HG02981 (cell line): ENCODE results near the gene AGRP.
"Not testable (repeated sequence)": the region's sequence is repeated elsewhere in the genome, so short reads cannot be mapped to it uniquely, and the experiment has no call there.

Experiments
- ATAC-seq: cut with Tn5 transposase; IDR thresholded peaks from one replicate; pipeline ENCODE4 v1.9.1; 2021; ENCODE audit warnings: mild to moderate bottlenecking, moderate library complexity; ENCODE audit not compliant: unreplicated experiment

Gene AGRP

DNA sequence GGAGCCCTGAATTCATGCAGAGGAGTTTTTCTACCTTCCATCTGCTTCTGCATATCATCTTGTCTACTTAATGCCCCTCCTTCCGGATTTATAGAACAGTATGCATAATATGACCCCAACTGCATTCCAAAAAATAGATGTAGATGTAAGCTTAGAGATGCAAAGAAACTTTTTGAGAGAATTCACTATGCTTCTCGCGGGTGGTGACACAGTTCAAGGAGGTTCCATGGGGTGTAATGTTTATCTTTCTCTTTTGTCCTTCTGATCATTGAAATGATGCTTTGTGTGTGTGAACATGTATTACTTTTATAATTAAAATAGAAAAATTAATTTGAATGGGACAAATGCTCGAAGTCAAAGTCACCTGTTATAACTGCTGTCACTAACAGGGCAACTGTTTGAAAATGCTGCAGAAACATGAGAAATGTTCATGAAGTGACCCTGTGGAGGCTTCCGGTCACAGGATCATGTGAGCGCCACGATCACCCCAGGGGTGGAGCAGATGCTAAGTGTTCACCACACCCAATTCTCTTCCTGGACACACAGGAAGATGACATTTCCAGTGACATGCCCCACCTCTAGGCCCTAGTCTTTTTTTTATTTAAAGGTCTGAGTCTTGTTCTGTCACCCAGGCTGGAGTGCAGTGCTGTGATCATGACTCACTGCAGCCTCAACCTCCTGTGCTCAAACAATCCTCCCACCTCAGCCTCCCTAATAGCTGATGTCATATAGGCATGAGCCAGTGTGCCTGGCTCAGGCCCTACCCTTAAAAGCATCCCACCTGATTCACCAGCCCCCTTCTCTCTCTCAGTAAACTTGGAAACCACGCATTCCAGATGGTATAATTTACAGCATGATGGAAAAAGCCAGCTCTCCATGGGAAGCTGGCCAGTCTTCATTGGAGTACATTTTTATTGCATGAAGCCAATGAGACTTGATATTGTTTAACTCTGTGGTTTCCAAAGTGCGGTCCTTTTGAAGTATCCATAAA is 21.0 kb upstream of the AGRP start:
- ATAC-seq, result no peak

DNA sequence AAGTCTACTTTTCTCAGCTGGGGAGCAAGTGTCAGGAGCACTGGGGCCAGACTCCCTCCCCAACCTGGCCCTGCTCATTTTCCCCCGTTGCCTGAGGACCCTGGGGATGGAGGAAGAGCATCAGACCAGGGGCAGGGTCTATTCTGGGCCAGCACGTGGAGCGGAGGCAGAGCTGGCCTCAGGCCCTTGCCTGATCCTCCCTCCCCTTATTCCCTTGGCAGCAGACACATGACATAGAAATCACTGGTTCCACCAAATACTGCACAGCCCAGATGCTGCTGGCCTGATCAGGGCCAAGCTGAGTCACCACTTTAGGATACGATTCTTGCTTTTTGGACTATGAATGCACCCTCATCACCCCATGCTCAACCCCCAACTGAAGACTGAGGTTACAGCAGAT is 15.8 kb upstream of the AGRP start:
- ATAC-seq, result no peak

DNA sequence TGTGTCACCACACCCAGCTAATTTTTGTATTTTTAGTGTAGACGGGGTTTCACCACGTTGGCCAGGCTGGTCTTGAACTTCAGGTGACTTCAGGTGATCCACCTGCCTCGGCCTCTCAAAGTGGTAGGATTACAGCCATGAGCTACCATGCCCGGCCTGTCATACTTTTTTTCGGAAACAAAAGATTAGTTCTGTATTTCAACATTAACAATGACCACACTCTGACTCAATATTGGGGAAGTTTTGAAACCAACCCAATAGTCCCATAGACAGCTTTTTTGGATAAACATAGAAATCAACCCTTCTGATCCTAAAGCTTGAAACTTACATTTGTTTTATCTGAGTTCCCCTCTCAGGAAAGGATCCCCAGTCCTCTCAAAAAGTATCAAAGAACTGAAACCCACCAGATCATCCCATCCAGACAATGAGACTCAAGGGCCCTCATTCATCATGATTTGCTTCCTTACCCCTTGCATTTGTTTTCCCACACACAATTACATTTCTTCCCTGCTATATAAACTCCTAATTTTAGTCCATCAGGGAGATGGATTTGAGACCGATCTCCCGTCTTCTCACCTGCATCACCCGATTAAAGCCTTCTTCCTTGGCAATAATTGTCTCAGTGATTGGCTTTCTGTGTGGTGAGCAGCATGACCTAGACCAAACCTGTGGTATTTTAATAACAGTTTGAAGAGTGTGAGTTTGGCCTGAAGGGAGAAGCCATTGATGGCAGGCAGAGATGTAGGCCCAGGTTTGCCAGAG is 7.2 kb upstream of the AGRP start:
- no peak for ATAC-seq

DNA sequence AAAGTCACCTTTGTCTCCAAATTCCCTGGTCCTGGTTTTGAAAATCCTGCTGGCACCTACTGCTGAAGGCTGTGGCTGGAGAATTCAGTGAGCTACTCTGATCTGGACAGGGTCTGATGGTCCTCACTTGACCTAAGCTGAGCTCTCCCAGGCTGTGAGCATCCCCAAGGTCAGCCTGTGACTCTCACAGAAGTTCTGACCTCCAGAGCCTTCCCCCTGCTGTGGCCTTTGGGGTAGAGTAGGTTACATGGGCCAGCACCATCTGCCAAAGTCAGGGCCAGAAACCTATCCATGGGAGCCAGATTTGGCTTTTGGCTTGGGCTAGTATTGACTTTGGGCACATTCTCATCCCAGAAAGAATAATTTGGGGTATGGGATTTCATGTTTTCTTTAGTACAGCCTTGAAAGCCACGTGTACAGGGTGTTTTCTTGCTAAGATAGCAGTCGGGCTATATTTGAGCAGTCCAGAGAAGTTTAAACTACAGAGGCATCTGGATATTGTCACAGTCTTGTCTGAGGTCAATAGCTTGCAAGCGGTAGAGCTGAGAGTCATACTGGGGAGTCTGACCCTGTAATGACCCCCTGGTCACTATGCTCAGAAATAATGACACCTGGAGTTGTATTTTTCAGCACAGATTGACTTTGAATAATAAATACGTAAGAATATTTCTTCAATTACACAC is 6.2 kb upstream of the AGRP start:
- ATAC-seq, result no peak

DNA sequence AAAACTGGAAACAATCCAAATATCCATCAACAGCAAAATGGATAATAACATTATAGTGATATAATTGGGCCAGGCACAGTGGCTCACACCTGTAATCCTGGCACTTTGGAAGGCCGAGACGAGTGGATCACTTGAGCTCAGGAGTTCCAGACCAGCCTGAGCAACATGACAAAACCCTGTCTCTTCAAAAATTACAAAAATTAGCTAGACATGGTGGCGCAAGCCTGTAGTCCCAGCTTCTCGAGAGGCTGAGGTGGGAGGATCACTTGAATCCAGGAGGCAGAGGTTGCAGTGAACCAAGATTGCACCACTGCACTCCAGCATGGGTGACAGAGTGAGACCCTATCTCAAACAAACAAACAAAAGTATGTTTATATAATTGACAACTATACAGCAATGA is 4.2 kb upstream of the AGRP start:
- ATAC-seq, result not testable (repeated sequence)

DNA sequence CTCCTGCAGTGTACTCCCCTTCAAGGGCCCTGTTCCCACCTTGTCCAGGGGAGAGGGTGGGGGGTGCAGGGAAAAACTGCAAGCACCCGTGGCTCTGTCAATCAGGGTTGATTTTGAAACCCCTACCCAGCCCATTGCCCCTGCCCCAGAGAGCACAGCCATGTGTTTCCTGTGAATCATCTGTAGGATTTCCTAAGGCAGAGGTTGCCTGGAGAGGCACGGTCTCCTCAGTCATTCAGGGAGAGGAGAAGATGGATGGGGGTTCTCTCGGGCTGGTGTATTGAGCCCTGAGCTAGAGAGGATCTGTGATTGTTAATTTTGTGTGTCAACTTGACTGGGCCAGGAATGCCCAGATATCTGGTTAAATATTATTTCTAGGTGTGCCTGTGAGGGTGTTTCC is 3.5 kb upstream of the AGRP start:
- no peak for ATAC-seq

DNA sequence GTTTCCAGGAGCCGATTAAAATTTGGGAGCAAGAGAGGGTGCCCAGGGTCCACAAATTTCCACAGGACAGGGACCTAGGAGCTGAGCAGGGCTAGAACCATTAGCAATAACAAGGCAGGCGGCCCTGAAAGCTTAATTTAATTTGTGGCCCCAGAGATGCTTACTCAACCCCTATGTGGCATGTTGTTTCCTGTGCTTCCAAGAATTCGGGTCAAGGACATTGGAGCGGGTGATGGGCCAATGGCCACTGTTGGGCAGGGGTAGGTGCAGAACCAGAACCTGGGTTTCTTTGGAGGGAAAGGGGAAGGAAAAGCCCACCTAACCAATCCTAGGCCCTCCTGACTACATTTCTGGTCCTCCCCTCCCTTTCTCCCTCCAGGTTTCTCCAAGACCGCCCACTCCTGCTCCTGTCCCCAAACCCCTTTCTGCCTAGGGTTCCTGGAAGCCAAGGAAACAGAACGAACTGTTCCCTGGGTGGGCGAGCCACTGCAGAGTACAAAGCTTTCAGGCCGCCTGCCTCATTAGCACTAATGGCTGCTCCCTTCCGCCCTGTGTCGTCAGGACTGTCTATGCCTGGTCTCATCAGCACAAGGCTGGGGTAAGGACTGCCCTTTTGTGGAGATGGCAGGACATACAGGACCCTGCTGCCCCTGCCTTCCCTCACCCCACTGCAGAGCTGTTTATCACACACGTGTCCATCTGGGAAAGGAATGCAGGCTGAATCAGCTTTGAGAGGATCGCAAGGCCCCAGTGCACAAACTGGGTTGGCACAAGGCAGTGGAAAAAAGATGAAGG is 581 bp upstream of the AGRP start:
- ATAC-seq, result no peak

DNA sequence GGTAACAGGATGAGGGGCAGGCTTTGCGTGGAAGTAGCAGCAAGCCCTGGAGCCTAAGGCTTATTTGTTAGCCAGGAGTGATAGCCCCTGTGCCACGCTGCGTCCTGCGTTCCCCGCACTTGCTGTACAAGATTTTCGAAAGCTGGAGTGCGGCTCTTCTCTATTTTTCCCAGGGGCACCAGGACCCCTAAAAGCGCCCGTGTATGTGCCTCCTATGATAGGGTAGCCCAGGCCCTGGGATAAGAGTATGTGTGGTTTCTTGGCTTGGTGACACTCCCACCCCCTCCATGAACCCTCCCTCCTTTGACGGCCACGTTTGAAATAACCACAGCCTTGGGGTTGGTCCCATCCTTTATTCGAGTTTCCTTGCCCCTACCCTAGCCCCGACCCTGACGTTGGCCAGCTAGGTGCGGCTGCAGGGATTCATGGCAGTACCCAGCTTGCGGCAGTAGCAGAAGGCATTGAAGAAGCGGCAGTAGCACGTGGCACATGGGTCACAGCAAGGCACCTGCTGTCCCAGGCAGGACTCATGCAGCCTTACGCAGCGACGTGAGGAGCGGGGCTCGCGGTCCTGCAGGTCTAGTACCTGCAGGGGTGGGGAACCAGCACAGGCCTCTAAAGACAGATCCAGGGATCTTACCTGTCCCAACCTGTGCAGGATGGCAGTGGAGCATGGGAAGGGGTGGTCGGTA is 968 bp downstream of the AGRP start:
- no peak for ATAC-seq

DNA sequence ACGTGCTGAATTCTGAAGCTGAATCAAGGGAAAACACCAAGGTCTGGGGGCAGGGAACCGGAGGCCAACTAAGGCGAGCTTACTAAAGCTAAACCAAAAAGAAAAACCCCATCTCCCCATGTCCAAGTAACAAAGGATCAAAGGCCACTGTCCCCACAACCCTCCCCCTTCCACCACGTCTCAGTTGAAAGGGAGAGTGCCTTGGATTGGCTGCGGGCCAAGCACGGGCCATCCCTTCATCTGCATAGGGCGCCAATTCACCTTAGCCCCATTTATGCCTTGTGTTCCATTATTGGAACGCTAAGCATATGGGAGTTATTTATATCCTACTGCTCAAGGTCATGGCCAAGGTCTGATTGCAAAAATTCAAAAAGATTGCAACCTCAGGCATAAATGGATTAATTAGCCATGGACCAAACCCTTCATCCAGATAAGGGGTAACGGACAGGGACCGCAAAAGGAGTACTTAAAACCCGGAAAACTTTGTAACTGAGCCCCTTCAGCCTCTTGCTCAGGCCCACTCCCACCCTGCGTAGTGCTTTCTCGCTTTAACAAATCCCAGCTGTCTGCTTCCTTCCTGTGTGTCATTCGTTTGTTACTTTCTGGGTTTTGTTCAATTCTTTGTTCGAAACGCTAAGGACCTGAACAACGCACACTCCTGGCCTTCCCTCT is 1.6 kb downstream of the AGRP start:
- ATAC-seq, result no peak

DNA sequence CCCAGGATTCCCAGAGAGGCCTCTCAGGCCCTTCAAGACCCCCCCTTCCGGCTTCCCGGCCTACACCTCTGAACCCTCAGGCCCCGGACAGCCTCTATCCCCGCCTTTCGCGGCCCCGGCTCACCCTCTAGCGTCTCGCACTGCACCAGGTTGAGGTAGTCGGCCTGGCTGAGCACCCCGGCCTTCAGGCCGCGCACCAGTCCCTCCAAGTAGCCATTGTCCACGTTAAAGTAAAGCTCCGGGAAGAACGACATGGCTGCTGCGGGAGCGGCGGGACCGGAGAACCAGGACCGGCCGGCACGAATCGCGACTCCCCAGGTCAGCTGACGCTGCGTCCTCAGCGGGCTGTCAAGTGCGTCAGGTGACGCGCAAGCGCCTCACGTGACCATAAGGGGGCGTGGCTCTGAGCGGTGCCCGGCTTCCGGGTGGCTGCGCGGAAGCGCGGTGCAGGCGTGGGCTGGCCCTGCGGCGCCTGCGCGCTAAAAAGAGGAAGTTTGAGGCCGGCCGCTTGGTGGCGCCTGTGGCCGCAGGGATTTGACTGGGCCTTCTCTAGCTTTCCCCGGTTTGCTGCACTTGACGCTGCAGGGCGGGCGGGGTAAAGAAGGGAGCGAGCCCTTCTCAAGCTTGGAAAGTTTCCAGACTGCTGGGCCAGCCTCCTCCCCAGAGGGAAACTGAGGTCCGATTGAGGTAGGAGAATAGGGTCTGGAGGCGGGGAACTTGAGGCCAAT is 2.4 kb downstream of the AGRP start, which contains the start of gene ATP6V0D1:
ATP6V0D1 (minus strand) TSS at position 325 of the 728 bp plus-strand sequence; CDS start at position 254, 71 bp downstream.
- ATAC-seq, result peak; percentile 90

DNA sequence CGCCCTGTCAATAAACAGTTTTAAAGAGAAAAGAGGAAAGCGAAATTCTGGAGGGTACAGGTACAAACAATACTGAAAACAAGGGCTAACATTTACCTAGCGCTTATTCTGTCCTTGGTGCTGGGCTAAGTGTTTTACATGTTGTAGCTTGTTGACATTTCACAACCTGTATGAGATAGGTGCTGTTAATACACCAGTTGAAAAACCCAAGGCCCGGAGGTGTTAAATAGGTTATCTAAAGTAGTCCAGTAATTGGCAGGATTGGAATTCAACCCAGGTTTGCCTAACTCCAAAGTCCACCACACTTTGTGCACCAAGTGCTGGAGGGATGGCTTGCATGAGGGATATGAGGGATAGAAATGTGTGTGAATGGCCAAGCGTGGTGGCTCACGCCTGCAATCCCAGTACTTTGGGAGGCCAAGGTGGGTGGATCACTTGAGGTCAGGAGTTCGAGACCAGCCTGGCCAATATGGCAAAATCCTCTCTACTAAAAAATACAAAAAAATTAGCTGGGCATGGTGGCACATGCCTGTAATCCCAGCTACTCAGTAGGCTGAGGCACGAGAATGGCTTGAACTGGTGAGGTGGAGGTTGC is 5.3 kb downstream of the AGRP start:
- no peak for ATAC-seq

DNA sequence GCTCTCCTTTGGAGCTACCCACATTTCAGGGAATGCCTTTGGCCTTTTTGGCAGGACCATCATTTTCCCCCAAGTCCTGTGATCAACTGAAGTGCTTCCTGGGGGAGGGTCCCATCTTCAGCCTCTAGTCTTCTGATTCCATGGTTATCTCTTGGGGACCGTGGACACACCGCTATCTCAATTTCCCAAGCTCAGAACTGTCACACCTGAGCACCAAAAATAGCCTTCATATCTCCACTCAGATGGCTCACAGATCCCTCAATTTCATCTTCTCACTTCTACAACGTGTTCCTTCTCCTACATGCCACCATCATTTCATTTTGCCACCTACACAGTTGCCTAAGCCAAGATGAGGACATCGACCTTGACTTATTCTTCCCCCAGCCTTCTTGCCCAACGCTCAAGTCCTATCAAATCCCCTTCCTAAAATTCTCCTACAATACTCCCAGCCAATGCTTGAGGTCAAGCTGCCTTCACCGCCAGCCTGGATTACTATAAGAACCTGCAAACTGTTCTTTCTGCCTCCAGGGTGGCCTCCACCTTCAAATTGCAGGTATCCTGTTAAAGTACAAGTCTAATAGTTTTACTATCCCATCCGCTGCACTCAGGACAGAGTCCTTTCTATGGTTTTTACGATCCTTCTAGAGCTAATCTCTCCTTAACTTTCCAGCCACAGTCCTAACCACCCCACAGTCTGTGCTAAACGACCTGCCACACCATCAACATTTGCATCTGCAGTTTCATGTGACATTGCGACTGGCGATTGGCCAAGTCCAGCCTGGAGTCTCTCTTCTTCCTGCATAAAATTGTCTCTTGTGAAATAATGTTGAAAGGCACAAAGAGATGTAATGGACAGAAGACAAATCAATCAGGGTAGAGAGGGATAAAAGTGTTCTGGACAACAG is 8.5 kb downstream of the AGRP start:
- ATAC-seq, result no peak

DNA sequence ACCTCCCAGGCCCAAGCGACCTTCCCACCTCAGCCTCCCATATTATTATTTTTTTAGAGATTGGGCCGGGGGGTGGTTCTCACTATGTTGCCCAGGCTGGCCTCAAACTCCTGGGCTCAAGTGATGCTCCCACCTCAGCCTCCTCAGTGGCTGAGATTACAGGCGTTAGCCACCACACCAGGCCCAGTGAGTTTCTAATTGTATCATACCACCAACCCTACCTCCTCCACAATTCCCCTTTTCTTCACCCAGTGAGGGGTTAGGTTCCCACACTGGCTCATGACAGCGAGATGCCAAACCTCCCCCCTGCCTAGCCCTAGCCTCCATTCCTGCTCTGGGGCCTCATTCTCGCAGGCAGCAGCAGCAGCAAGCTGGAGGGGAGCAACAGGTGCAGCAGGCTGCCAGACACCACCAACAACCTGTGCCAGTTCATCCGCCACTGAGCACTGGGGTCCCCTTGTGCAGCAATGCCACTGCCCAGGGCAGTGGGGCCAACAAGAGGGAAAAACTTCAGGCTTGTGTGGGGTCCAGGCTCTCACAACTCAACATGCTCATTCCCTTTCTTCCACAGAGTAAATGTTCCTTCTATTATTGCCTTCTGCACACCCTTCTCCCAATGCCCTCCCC is 11.5 kb downstream of the AGRP start:
- ATAC-seq, result no peak

DNA sequence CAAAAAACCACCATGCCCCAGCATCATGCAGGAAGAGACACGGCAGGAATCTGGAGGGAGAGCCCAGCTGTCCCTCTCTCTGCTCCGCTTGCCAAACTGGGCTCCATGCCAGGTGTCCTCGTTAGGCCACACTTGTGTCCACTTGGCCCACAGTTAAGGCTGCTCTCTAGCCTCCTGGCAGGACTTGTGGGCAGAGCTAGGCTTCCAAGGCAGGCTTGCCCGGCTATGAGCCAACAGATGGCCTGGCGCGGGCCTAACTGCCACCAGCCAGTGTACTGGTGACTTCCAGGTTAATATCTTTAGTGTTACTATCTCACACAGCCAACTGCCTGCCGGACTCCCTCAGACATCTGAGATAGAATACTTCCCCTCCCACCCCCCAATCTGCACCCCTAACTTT is 13.0 kb downstream of the AGRP start:
- no peak for ATAC-seq

DNA sequence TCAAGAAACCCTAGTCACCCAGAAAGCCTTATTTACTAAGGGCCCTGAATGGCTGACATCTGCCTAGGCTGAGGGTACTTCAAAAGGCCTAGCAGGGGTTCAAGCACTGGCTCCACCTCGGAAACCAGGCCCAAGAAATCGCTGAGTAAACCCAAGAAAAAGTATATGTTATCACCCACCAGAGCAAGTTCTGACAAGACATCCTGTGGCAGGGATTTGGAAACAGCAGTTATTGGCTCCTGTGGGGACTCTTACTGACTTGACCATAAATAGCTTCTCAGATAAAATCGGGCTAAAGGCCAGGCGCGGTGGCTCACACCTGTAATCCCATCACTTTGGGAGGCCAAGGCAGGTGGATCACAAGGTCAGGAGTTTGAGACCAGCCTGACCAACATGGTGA is 14.6 kb downstream of the AGRP start:
- no peak for ATAC-seq

DNA sequence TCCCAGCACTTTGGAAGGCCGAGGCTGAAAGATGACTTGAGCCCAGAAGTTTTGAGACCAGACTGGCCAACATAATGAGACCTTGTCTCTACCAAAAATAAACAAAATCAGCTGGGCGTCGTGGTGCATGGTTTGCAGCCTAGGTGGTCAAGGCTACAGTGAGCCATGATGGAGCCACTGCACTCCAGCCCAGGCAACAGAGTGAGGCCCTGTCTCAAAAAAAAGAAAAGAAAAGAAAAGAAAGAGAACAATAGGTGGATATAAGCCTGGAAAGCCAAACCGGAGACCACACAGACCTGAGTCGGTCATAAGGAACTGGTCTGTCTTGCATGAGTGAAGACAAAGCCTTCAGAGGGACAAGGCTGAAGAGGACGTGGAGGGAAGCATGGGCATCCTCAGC is 16.8 kb downstream of the AGRP start:
- ATAC-seq, result no peak

DNA sequence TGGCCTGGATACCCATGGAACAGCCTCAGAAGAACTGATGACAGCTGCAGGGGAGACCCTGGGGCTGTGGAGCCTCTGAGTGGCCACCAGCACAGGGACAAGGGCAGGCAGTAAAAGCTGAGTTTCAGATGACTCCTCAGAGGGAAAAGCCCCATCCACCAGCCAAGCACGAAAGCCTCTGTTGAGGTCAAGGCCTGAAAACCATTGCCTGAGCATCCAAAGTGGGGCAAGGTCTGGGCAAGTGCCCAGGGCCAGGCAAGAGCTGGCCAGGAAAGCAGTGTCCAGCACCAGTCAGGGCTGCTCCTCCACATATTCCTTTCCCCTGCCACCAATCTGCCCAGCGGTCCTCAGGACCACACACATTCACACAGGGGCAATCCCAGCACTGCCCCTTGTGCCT is 18.8 kb downstream of the AGRP start:
- ATAC-seq, result no peak
